Calu3 (cell line): ENCODE data around the gene AGK. TPM values are rescaled to one million over a fixed set of nuclear protein-coding genes. Genes with fewer than 3 reads are reported as not detected.

Experiments used
- BruUV-seq: library from RNA; stranded (reverse); fragments of 400-500 nt; replicated peaks from 2 replicates; lab custom pipeline; 2021; lab: Mats Ljungman, UMichigan
- CTCF ChIA-PET: fragments of 300-600 bp; sonication (Branson Sonifier 250); formaldehyde crosslinking; loops from one replicate; lab custom pipeline; 2022; ENCODE audit warnings: antibody characterized with exemption; lab: Charles Lee
- DNase-seq: peaks from one replicate; pipeline ENCODE4 v3.0.0; 2022
- H3K27ac Mint-ChIP-seq: one replicate; pipeline ENCODE4 v1.8.0; 2022; ENCODE audit warnings: mixed read lengths; ENCODE audit not compliant: unreplicated experiment
- H3K27me3 Mint-ChIP-seq: one replicate; pipeline ENCODE4 v1.8.0; 2022; ENCODE audit warnings: mixed read lengths; ENCODE audit not compliant: unreplicated experiment
- H3K36me3 Mint-ChIP-seq: one replicate; pipeline ENCODE4 v1.8.0; 2022; ENCODE audit warnings: mild to moderate bottlenecking, moderate library complexity, mixed read lengths; ENCODE audit not compliant: insufficient read depth, unreplicated experiment
- H3K4me1 Mint-ChIP-seq: one replicate; pipeline ENCODE4 v1.8.0; 2022; ENCODE audit warnings: mild to moderate bottlenecking, low read depth, mixed read lengths; ENCODE audit not compliant: unreplicated experiment
- H3K4me3 Mint-ChIP-seq: one replicate; pipeline ENCODE4 v1.8.0; 2022; ENCODE audit warnings: mild to moderate bottlenecking, low read depth, moderate library complexity, mixed read lengths; ENCODE audit not compliant: unreplicated experiment
- H3K9me3 Mint-ChIP-seq: one replicate; pipeline ENCODE4 v1.8.0; 2022; ENCODE audit warnings: low read depth, mixed read lengths; ENCODE audit not compliant: unreplicated experiment
- intact Hi-C: fragments of 100-400 bp; cut with micrococcal nuclease; formaldehyde crosslinking; loops from one replicate; pipeline ENCODE4 v1.10.0; 2022; ENCODE audit not compliant: unreplicated experiment
- total RNA-seq: library from RNA; stranded (reverse); gene quantifications from 2 replicates; pipeline ENCODE4 v1.2.3, GENCODE V29; 2022
- TF ChIP-seq, protein P1 (sequence below): fragments of 200-600 bp; IDR thresholded peaks from one replicate; pipeline ENCODE4 v1.8.0; 2022; ENCODE audit warnings: antibody characterized with exemption; ENCODE audit not compliant: unreplicated experiment

AGK gene
- total RNA-seq, 1 experiment from 2014 or later: 32.3 TPM

GRCh38 chr7:141701489-141702046, 150.4 kb downstream of the AGK start:
- peaks cover 48% of the 10 kb centered on the region for H3K4me1 Mint-ChIP-seq
- intact Hi-C loops: no loop called here
- TF ChIP-seq, protein P1, sequence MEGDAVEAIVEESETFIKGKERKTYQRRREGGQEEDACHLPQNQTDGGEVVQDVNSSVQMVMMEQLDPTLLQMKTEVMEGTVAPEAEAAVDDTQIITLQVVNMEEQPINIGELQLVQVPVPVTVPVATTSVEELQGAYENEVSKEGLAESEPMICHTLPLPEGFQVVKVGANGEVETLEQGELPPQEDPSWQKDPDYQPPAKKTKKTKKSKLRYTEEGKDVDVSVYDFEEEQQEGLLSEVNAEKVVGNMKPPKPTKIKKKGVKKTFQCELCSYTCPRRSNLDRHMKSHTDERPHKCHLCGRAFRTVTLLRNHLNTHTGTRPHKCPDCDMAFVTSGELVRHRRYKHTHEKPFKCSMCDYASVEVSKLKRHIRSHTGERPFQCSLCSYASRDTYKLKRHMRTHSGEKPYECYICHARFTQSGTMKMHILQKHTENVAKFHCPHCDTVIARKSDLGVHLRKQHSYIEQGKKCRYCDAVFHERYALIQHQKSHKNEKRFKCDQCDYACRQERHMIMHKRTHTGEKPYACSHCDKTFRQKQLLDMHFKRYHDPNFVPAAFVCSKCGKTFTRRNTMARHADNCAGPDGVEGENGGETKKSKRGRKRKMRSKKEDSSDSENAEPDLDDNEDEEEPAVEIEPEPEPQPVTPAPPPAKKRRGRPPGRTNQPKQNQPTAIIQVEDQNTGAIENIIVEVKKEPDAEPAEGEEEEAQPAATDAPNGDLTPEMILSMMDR: no peak
- DNase-seq: peak; percentile 27
- H3K36me3 Mint-ChIP-seq: peaks cover 6% of the 10 kb centered on the region
- no peaks in the 10 kb centered on the region for H3K9me3 Mint-ChIP-seq
- CTCF ChIA-PET: interaction anchor here (0.5 kb wide), 1 partner anchor 263 kb away, joined by 3 read pairs; no protein-coding TSS in a partner anchor
- no peak overlapping the region for H3K27ac Mint-ChIP-seq
- peak overlapping the region; percentile 70 for H3K4me3 Mint-ChIP-seq
- no TSS peak for BruUV-seq
- no peaks in the 10 kb centered on the region for H3K27me3 Mint-ChIP-seq

DNA sequence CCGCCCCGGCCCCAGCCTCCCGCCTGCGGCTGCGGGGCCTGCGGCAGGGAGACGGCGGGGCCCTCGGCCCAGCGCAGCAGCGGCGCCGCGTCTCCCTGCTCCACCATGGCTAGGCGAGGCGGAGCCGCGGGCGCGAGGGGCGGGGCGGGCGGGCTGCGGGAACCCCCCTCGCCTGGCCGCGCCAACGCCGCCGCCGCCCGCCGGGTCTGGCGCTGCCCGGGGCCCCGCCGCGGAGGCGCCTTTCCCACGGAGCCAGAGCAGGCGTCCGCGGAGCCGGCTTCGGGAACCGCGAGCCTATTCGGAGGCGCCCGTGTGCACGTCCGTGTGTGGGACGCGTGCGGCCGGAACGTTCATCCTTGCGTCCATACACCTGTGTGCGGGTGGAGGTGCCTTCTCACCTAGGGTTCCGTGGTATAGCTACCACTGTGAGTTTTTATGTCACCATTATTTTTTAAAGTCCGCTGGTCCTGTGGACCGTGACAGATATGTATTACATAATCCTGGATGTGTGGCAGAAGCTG, 150.9 kb downstream of the AGK start, which contains the start of gene DENND11:
Gene DENND11, minus strand, starts transcription at position 120 of the 521 bp plus-strand sequence. Its CDS starts 13 bp downstream, at position 107.
- peaks cover 46% of the 10 kb centered on the region for H3K4me1 Mint-ChIP-seq
- no peak within 1 kb of the TSS for H3K27ac Mint-ChIP-seq
- TF ChIP-seq, protein P1: no peak
- peak within 1 kb of the TSS; percentile 70 for H3K4me3 Mint-ChIP-seq
- CTCF ChIA-PET: interaction anchor here (0.5 to 0.9 kb wide), 2 partner anchors 39 to 263 kb away, joined by 3 read pairs; no protein-coding TSS in a partner anchor
- H3K9me3 Mint-ChIP-seq: no peaks in the 10 kb centered on the region
- peaks cover 6% of the 10 kb centered on the region for H3K36me3 Mint-ChIP-seq
- intact Hi-C loops: no loop called here
- DNase-seq: peak; percentile 57
- no peaks in the 10 kb centered on the region for H3K27me3 Mint-ChIP-seq
- no TSS peak for BruUV-seq

GRCh38 chr7:141702892-141703291, 151.7 kb downstream of the AGK start:
- TF ChIP-seq, protein P1: no peak
- H3K4me1 Mint-ChIP-seq: peaks cover 46% of the 10 kb centered on the region
- DNase-seq: no peak
- no peak overlapping the region for H3K27ac Mint-ChIP-seq
- CTCF ChIA-PET: interaction anchor here (0.9 kb wide), 1 partner anchor 40 kb away, joined by 3 read pairs; no protein-coding TSS in a partner anchor
- intact Hi-C loops: no loop called here
- peaks cover 6% of the 10 kb centered on the region for H3K36me3 Mint-ChIP-seq
- no TSS peak for BruUV-seq
- peak overlapping the region; percentile 70 for H3K4me3 Mint-ChIP-seq
- no peaks in the 10 kb centered on the region for H3K9me3 Mint-ChIP-seq
- no peaks in the 10 kb centered on the region for H3K27me3 Mint-ChIP-seq

DNA sequence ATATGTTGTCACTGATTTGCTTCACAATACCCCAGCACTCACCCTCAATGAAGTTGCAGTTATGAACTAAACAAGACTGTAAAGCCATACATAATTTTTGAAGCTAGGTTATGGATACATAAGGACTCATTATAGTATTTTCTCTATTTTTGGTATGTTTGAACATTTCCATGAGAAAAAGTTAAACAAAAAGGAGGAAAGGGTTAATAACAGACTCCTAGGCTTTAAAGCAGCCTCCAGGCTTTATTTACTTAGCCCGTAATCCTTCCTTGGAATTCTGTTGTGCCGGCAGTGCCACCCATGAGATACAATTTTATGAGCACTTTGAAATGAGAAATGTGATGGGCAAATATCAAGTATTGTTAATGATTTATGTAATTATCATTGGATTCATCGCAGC, 152.9 kb downstream of the AGK start:
- CTCF ChIA-PET: no interaction called here
- no TSS peak for BruUV-seq

More for the DNA sequence above, 152.9 kb downstream of the AGK start:
- Mint-ChIP-seq H3K36me3 (peaks cover 6% of the 10 kb centered on the region), H3K27me3 (no peaks in the 10 kb centered on the region), H3K4me1 (peaks cover 36% of the 10 kb centered on the region), H3K4me3 (no peak overlapping the region), H3K9me3 (no peaks in the 10 kb centered on the region), H3K27ac (no peak overlapping the region)
- TF ChIP-seq, protein P1: no peak
- no peak for DNase-seq
- intact Hi-C loops: no loop called here
